Activated naive CD8-positive, alpha-beta T cell treated with anti-CD3 and anti-CD28 coated beads, Interleukin-2, amount 10 ng/mL, durations not matched to agents 7 days and 5 days (primary cell): Measurements from ENCODE around the gene SYMPK. TPM values are rescaled to one million over a fixed set of nuclear protein-coding genes. Genes with fewer than 3 reads are reported as not detected.

ENCODE experiments used
- total RNA-seq, 2 experiments: library from RNA; stranded (reverse); gene quantifications; one replicate each; pipeline ENCODE4 v1.2.3, GENCODE V29; 2021

The SYMPK gene
- total RNA-seq, 2 experiments from 2014 or later, result 100 to 113 TPM

Other genes with a start within 250 kb of the SYMPK start
- 10 to 100 TPM; 93.1 to 94.2 TPM for gene EML2, start 223.8 kb downstream of the SYMPK start, total RNA-seq
- gene GIPR, start 194.9 kb downstream of the SYMPK start, total RNA-seq, result 10 to 100 TPM; 18.4 to 19.3 TPM
- 100 to 1,000 TPM; 520 to 523 TPM for gene SNRPD2, start 171.2 kb downstream of the SYMPK start, total RNA-seq
- 1 to 10 TPM; 9.3 to 9.7 TPM for gene QPCTL, start 170.5 kb downstream of the SYMPK start, total RNA-seq
- 10 to 100 TPM; 29.9 to 35.5 TPM for gene FBXO46, start 132.3 kb downstream of the SYMPK start, total RNA-seq
- gene MEIOSIN, start 129.7 kb downstream of the SYMPK start, total RNA-seq, result not detected
- 1 to 10 TPM; 1.8 to 2.5 TPM for gene SIX5, start 93.9 kb downstream of the SYMPK start, total RNA-seq
- 10 to 100 TPM; 26.4 to 32.2 TPM for gene DMPK, start 80.7 kb downstream of the SYMPK start, total RNA-seq
- gene DMWD, start 70.3 kb downstream of the SYMPK start, total RNA-seq, result 10 to 100 TPM; 47.0 to 50.6 TPM
- gene RSPH6A, start 47.8 kb downstream of the SYMPK start, total RNA-seq, result under 1 TPM; 0.30 to 0.40 TPM
- not detected for gene FOXA3, start 1.2 kb upstream of the SYMPK start, total RNA-seq
- 10 to 100 TPM; 20.9 to 23.9 TPM for gene IRF2BP1, start 23.0 kb upstream of the SYMPK start, total RNA-seq
- 10 to 100 TPM; 12.0 to 12.5 TPM for gene MYPOP, start 39.5 kb upstream of the SYMPK start, total RNA-seq
- gene NANOS2, start 51.6 kb upstream of the SYMPK start, total RNA-seq, result not detected
- gene NOVA2, start 110.7 kb upstream of the SYMPK start, total RNA-seq, result not detected
- 10 to 100 TPM; 31.5 to 34.2 TPM for gene CCDC61, start 132.3 kb upstream of the SYMPK start, total RNA-seq
- gene PGLYRP1, start 159.9 kb upstream of the SYMPK start, total RNA-seq, result not detected
- gene IGFL4, start 177.9 kb upstream of the SYMPK start, total RNA-seq, result not detected